HEK293 (cell line): ENCODE data around the gene TOR3A.
"Not testable (repeated sequence)": the region's sequence is repeated elsewhere in the genome, so short reads cannot be mapped to it uniquely, and the experiment has no call there.

Experiments used
- CTCF ChIA-PET: fragments of 350-600 bp; formaldehyde crosslinking; extraction: SDS; loops from one replicate; lab custom pipeline; 2021; ENCODE audit warnings: antibody characterized with exemption; lab: Yijun Ruan, JAX
- POLR2A ChIA-PET: fragments of 300-600 bp; formaldehyde crosslinking; extraction: SDS; loops from one replicate; lab custom pipeline; 2020; ENCODE audit warnings: antibody characterized with exemption, inconsistent platforms; lab: Yijun Ruan, JAX
- H3K27ac ChIP-seq: fragments of 200-500 bp; sonication (Bioruptor generic); 2 replicates; pipeline ENCODE4 v1.5.1; 2014; ENCODE audit warnings: low read depth, low read length, control low read depth, inconsistent platforms; ENCODE audit errors: extremely low read depth
- H3K36me3 ChIP-seq, 2 experiments: fragments of 200-500 bp in 1 of 2; sonication (Bioruptor generic) in 1 of 2; 1 replicate in 1 of 2; 2 replicates in 1 of 2; pipeline ENCODE4 v1.5.1; 2014 to 2017; ENCODE audit warnings: inconsistent platforms in 2 of 2, low read length in 2 of 2; ENCODE audit not compliant: control insufficient read depth in 2 of 2, insufficient read depth in 1 of 2
- H3K4me1 ChIP-seq: fragments of 200-500 bp; sonication (Bioruptor generic); 2 replicates; pipeline ENCODE4 v1.5.1; 2014; ENCODE audit warnings: mild to moderate bottlenecking, low read length, inconsistent platforms; ENCODE audit not compliant: control insufficient read depth, insufficient read depth
- H3K4me3 ChIP-seq: 2 replicates; pipeline ENCODE4 v1.5.1; 2011; ENCODE audit warnings: low read depth, mild to moderate bottlenecking, control low read depth, low read length, moderate library complexity
- H3K9me3 ChIP-seq: fragments of 200-500 bp; sonication (Bioruptor generic); 2 replicates; pipeline ENCODE4 v1.5.1; 2014; ENCODE audit warnings: low read depth, low read length, inconsistent platforms; ENCODE audit not compliant: control insufficient read depth, insufficient read depth
- EGR2 ChIP-seq: fragments of 450-650 bp; formaldehyde crosslinking; IDR thresholded peaks from 2 replicates; pipeline ENCODE4 v1.5.1; 2016; ENCODE audit warnings: low read depth, missing biosample characterization, missing genetic modification characterization
- HIC1 ChIP-seq: fragments of 450-650 bp; formaldehyde crosslinking; IDR thresholded peaks from 2 replicates; pipeline ENCODE4 v1.5.1; 2016; ENCODE audit warnings: missing biosample characterization, missing genetic modification characterization
- MZF1 ChIP-seq: fragments of 450-650 bp; formaldehyde crosslinking; IDR thresholded peaks from 2 replicates; pipeline ENCODE4 v1.5.1; 2017; ENCODE audit warnings: missing biosample characterization, missing genetic modification characterization, borderline replicate concordance
- SP3 ChIP-seq: fragments of 450-650 bp; formaldehyde crosslinking; IDR thresholded peaks from 2 replicates; pipeline ENCODE4 v1.5.1; 2016; ENCODE audit warnings: missing biosample characterization, missing genetic modification characterization
- ZEB2 ChIP-seq: fragments of 450-650 bp; formaldehyde crosslinking; IDR thresholded peaks from 2 replicates; pipeline ENCODE4 v1.5.1; 2016; ENCODE audit warnings: missing biosample characterization, missing genetic modification characterization
- ZNF112 ChIP-seq: fragments of 450-650 bp; formaldehyde crosslinking; IDR thresholded peaks from 2 replicates; pipeline ENCODE4 v1.5.0; 2017; ENCODE audit warnings: missing biosample characterization, missing genetic modification characterization
- ZNF202 ChIP-seq: fragments of 450-650 bp; formaldehyde crosslinking; IDR thresholded peaks from 2 replicates; pipeline ENCODE4 v1.5.1; 2016; ENCODE audit warnings: missing biosample characterization, missing genetic modification characterization, borderline replicate concordance
- ZNF548 ChIP-seq: fragments of 450-650 bp; formaldehyde crosslinking; IDR thresholded peaks from 2 replicates; pipeline ENCODE4 v1.5.1; 2016; ENCODE audit warnings: missing biosample characterization, missing genetic modification characterization
- ZNF639 ChIP-seq: fragments of 450-650 bp; formaldehyde crosslinking; IDR thresholded peaks from 2 replicates; pipeline ENCODE4 v1.5.1; 2016; ENCODE audit warnings: missing biosample characterization, missing genetic modification characterization
- ZNF701 ChIP-seq: fragments of 450-650 bp; formaldehyde crosslinking; IDR thresholded peaks from 2 replicates; pipeline ENCODE4 v1.5.1; 2016; ENCODE audit warnings: missing biosample characterization, missing genetic modification characterization
- ZNF792 ChIP-seq: fragments of 450-650 bp; formaldehyde crosslinking; IDR thresholded peaks from 2 replicates; pipeline ENCODE4 v1.5.1; 2016; ENCODE audit warnings: missing biosample characterization, missing genetic modification characterization
- ZSCAN23 ChIP-seq: fragments of 450-650 bp; formaldehyde crosslinking; IDR thresholded peaks from 2 replicates; pipeline ENCODE4 v1.5.1; 2016; ENCODE audit warnings: missing biosample characterization, missing genetic modification characterization
- ZXDB ChIP-seq: fragments of 450-650 bp; formaldehyde crosslinking; IDR thresholded peaks from 2 replicates; pipeline ENCODE4 v1.5.1; 2016; ENCODE audit warnings: missing biosample characterization, missing genetic modification characterization

TOR3A gene

GRCh38 chr1:179138755-179139154, 56.9 kb downstream of the TOR3A start:
- TF ChIP-seq ZNF202 (tag by site-specific recombination), result peak; percentile 65; the same call in 1 of the 2 replicates
- H3K9me3 ChIP-seq, H3K4me1 ChIP-seq, POLR2A ChIA-PET, H3K27ac ChIP-seq, H3K4me3 ChIP-seq, H3K36me3 ChIP-seq: not testable (repeated sequence)
- CTCF ChIA-PET, result interaction anchor here (0.9 kb wide), 1 partner anchor 18 kb away, joined by 3 read pairs; no protein-coding TSS in a partner anchor

- H3K4me3 ChIP-seq, result no peak overlapping the region
- no peaks in the 10 kb centered on the region for H3K36me3 ChIP-seq
- H3K9me3 ChIP-seq, result no peaks in the 10 kb centered on the region
- peaks cover 5% of the 10 kb centered on the region; the same call in 1 of the 2 replicates for H3K4me1 ChIP-seq
- POLR2A ChIA-PET, result no interaction called here
- TF ChIP-seq MZF1 (tag by site-specific recombination), result peak; percentile 62; the same call in 1 of the 2 replicates
- TF ChIP-seq ZNF639 (tag by site-specific recombination), result no peak
- 0 out of 2 replicates have a peak, but pooled peaks have one; percentile 34 for TF ChIP-seq EGR2
- CTCF ChIA-PET, result no interaction called here
- H3K27ac ChIP-seq, result no peak overlapping the region
Observed at GRCh38 chr1:179141592-179142251, 59.9 kb downstream of the TOR3A start.

- TF ChIP-seq ZEB2 (tag by site-specific recombination) (no peak), ZXDB (no peak), ZNF792 (tag by site-specific recombination) (no peak), ZSCAN23 (tag by site-specific recombination) (no peak)
- Histone ChIP-seq H3K27ac (no peak overlapping the region), H3K36me3 (no peaks in the 10 kb centered on the region), H3K4me3 (peak overlapping the region; percentile 10; the same call in 1 of the 2 replicates), H3K9me3 (no peaks in the 10 kb centered on the region), H3K4me1 (peaks cover 5% of the 10 kb centered on the region; the same call in 1 of the 2 replicates)
- ChIA-PET CTCF (interaction anchor here (0.6 kb wide), 1 partner anchor 845 kb away, joined by 6 read pairs; no protein-coding TSS in a partner anchor), POLR2A (no interaction called here)
Observed at GRCh38 chr1:179142889-179143299, 61.0 kb downstream of the TOR3A start.

- Histone ChIP-seq H3K4me1 (peaks cover 5% of the 10 kb centered on the region; the same call in 1 of the 2 replicates), H3K27ac (no peak overlapping the region), H3K36me3 (no peaks in the 10 kb centered on the region), H3K9me3 (no peaks in the 10 kb centered on the region), H3K4me3 (no peak overlapping the region)
- TF ChIP-seq ZNF701 (tag by site-specific recombination) (no peak), ZNF112 (no peak), HIC1 (tag by site-specific recombination) (no peak), ZNF548 (tag by site-specific recombination) (no peak), SP3 (tag by site-specific recombination) (no peak)
- POLR2A ChIA-PET, result no interaction called here
- CTCF ChIA-PET, result no interaction called here
Observed at GRCh38 chr1:179143322-179143721, 61.5 kb downstream of the TOR3A start.
